ENCODE data around the gene HYAL2. TPM values are rescaled to one million over a fixed set of nuclear protein-coding genes. Genes with fewer than 3 reads are reported as not detected.
A peak's percentile ranks its signal among the peaks of the same experiment; 100 is the strongest.

HYAL2 gene
- total RNA-seq, 3 donors from 2014 or later: 66.0 to 215 (median 96.0) TPM

GRCh38 chr3:50365080-50365841 is 42.7 kb upstream of the HYAL2 start:
- peak; percentile 88 to 90 for DNase-seq (ENCODE audit: low spot score in 2 of 2)
- Histone ChIP-seq H3K4me1 (no peaks in the 10 kb centered on the region), H3K27me3 (no peaks in the 10 kb centered on the region), H3K27ac (peak overlapping the region; percentile 70 to 78), H3K36me3 (no peaks in the 10 kb centered on the region), H3K9me3 (no peaks in the 10 kb centered on the region), H3K4me3 (peak overlapping the region; percentile 51 to 94 (median 65))
- TF ChIP-seq POLR2AphosphoS5 (IDR thresholded peaks at IDR 0.05): peak in 2 of 3 donors; percentile 11 to 43
- no peak for TF ChIP-seq CTCF (IDR thresholded peaks at IDR 0.05)
- intact Hi-C loops (cut with DNase I; ENCODE audit: low total_unique reads): no loop called here

GRCh38 chr3:50364573-50365079 is 42.1 kb upstream of the HYAL2 start:
- H3K27me3 ChIP-seq: no peaks in the 10 kb centered on the region
- intact Hi-C loops (cut with DNase I; ENCODE audit: low total_unique reads): no loop called here
- no peak for DNase-seq (ENCODE audit: low spot score in 2 of 2)
- H3K4me1 ChIP-seq: no peaks in the 10 kb centered on the region
- H3K9me3 ChIP-seq: no peaks in the 10 kb centered on the region
- no peaks in the 10 kb centered on the region for H3K36me3 ChIP-seq
- peak overlapping the region; percentile 70 to 78 for H3K27ac ChIP-seq
- TF ChIP-seq POLR2AphosphoS5 (IDR thresholded peaks at IDR 0.05) (no peak), POLR2A (IDR thresholded peaks at IDR 0.05) (no peak), CTCF (IDR thresholded peaks at IDR 0.05) (no peak)
- H3K4me3 ChIP-seq: peak overlapping the region; percentile 51 to 94 (median 65)

GRCh38 chr3:50359760-50360110 is 37.2 kb upstream of the HYAL2 start:
- H3K27ac ChIP-seq: no peak overlapping the region

GRCh38 chr3:50358911-50359759 is 36.6 kb upstream of the HYAL2 start, which contains the start of gene TMEM115:
TMEM115 (minus strand) TSS chr3:50359521; CDS start chr3:50359063, 458 bp downstream.
- no peak for TF ChIP-seq CTCF (IDR thresholded peaks at IDR 0.05)
- TF ChIP-seq POLR2A (IDR thresholded peaks at IDR 0.05): peak; percentile 48
- TF ChIP-seq POLR2AphosphoS5 (IDR thresholded peaks at IDR 0.05): peak; percentile 68 to 86 (median 72)
- intact Hi-C loops (cut with DNase I; ENCODE audit: low total_unique reads): no loop called here
- peaks cover 5% of the 10 kb centered on the region for H3K36me3 ChIP-seq
- DNase-seq (ENCODE audit: low spot score in 2 of 2): peak; percentile 91 to 99
- H3K4me1 ChIP-seq: peaks cover 30 to 32% of the 10 kb centered on the region in 2 donors
- H3K4me3 ChIP-seq: peak within 1 kb of the TSS; percentile 69 to 91 (median 74)
- H3K27me3 ChIP-seq: no peaks in the 10 kb centered on the region
- H3K9me3 ChIP-seq: no peaks in the 10 kb centered on the region
- H3K27ac ChIP-seq: peak within 1 kb of the TSS; percentile 89 to 93

More at GRCh38 chr3:50359760-50360110, 37.2 kb upstream of the HYAL2 start:
- Histone ChIP-seq H3K36me3 (no peaks in the 10 kb centered on the region), H3K9me3 (no peaks in the 10 kb centered on the region), H3K27me3 (no peaks in the 10 kb centered on the region), H3K4me3 (peak overlapping the region; percentile 69 to 91 (median 74)), H3K4me1 (peaks cover 30 to 32% of the 10 kb centered on the region in 2 donors)
- no peak for TF ChIP-seq POLR2A (IDR thresholded peaks at IDR 0.05)
- no peak for TF ChIP-seq POLR2AphosphoS5 (IDR thresholded peaks at IDR 0.05)
- no peak for TF ChIP-seq CTCF (IDR thresholded peaks at IDR 0.05)
- intact Hi-C loops (cut with DNase I; ENCODE audit: low total_unique reads): no loop called here
- no peak for DNase-seq (ENCODE audit: low spot score in 2 of 2)
